Kasumi-1 (cell line): ENCODE data around the gene SNCB.
"Not testable (repeated sequence)": the region's sequence is repeated elsewhere in the genome, so short reads cannot be mapped to it uniquely, and the experiment has no call there.

Experiments
- DNase-seq, 2 experiments: peaks; one replicate each; lab custom pipeline; 2025; lab: John Stamatoyannopoulos, UW

The SNCB gene

DNA sequence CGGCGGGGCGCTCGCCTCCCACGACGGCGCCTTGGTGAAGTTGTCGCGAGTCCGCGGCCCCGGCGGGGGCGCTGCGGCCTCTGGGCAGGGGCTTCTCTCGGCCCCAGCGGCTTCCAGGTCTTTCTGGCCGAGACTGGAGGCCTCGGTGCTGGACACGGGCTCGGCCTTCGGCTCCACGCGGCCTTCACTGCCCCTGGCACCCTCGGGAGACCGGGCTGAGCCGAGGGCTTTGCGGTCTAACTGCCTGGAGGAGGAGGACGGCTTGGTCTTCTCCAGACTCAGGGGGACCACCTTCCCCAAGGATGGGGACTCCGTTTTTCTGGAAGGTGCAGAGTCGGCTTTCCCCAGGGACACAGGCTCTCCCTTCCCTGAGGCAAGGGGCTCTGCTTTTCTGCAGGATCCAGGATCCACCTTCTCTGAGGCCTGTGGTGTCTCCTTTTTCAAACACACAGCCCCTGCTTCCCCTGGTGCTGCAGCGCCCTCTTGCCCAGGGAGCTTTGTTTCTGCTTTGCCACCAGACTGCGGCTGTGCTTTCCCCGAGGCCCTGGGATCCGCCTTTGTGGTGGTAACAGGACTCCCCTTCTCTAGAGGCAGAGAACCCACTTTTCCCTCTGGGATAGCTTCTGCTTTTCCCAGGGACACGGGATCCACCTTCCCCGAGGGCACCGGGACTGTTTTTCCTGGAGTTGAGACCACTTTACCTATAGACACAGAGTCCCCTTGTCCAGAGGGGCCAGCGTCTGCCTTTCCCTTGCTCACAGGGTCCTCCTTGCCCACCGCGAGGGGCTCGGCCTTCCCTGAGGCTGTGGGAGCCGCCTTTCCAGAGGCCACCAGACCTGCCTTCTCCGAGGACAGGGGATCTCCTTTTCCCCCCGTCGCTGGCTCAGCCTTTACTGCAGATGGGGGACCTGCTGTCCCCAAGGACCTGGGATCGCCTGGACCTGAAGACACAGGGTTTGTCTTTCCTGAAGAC is 32.6 kb downstream of the SNCB start:
- peak in 1 of 2 experiments; percentile 22 for DNase-seq

GRCh38 chr5:176596689-176597416 is 33.5 kb downstream of the SNCB start:
- peak; percentile 37 to 42 for DNase-seq

- no peak for DNase-seq
Measured at GRCh38 chr5:176596069-176596644, 34.2 kb downstream of the SNCB start.

GRCh38 chr5:176595386-176595943 is 34.9 kb downstream of the SNCB start:
- no peak for DNase-seq

GRCh38 chr5:176594554-176594953 is 35.8 kb downstream of the SNCB start:
- no peak for DNase-seq

DNA sequence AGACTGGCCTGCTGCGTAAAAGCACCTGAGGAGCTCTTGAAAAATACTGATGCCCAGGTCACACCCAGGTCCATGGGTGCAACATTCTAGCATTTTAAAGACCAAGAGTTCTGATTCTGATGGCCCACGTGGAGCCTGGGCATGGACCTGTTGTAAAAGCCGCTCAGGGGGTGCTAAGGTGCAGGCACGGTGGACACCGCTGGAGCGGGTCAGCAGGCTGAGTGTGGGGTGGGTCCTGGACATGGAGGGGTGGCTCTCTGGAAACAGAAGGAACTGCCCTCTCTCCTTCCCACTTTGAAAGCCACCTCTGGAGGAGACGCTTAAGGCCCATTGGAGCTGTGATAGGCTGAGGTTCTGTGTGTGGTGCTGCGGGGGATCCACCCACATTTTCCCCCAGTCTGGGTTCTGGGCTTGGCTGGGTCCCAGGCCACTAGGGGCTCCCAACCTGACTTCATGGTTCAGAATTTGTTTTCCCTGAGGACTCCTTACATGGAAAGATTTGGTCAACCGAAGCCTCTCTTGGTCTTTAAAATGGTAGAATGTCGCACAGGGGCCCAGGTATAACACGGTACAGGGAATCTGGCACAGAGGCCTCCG is 37.0 kb downstream of the SNCB start:
- no peak for DNase-seq

DNA sequence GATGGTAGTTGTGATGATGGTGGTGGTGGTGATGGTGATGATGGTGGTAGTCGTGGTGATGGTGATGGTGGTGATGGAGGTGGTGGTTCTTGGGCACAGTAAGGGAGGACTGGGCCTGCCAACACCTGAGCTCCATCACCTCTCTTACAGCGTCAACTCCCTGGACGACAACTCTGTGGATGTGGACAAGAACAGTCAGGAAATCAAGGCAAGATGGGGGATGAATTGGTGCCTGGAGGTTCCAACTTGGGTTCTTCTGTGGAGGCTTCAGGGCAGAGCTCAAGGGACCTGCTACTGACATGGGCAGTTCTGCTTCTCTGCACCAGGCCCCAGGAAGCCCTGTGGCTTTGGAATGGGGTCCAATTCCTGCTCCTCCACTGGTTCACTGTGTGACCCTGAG is 37.8 kb downstream of the SNCB start:
- DNase-seq: no peak

- not testable (repeated sequence) for DNase-seq
Measured at GRCh38 chr5:176591667-176592066, 38.7 kb downstream of the SNCB start.

DNA sequence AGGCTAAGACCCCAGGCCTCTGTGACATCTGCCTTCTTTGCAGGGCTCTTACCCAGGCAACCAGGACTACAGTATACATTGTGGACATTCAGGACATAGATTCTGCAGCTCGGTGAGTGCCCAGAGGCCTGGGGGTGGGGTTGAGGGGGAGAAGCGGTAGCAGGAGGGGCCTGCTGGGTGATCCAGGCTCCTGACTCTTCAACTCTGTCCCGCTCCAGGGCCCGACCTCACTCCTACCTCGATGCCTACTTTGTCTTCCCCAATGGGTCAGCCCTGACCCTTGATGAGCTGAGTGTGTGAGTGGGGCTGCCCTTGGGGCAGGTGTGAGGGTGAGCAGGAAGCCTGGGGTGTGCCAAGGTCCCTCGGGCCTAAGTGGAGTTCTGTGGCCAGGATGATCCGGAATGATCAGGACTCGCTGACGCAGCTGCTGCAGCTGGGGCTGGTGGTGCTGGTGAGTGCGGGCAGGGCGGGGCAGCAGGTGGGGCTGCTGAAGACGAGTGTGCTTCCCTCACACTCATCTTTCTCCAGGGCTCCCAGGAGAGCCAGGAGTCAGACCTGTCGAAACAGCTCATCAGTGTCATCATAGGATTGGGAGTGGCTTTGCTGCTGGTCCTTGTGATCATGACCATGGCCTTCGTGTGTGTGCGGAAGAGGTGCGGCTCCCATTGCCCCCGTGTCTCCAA is 40.2 kb downstream of the SNCB start:
- DNase-seq: no peak

DNA sequence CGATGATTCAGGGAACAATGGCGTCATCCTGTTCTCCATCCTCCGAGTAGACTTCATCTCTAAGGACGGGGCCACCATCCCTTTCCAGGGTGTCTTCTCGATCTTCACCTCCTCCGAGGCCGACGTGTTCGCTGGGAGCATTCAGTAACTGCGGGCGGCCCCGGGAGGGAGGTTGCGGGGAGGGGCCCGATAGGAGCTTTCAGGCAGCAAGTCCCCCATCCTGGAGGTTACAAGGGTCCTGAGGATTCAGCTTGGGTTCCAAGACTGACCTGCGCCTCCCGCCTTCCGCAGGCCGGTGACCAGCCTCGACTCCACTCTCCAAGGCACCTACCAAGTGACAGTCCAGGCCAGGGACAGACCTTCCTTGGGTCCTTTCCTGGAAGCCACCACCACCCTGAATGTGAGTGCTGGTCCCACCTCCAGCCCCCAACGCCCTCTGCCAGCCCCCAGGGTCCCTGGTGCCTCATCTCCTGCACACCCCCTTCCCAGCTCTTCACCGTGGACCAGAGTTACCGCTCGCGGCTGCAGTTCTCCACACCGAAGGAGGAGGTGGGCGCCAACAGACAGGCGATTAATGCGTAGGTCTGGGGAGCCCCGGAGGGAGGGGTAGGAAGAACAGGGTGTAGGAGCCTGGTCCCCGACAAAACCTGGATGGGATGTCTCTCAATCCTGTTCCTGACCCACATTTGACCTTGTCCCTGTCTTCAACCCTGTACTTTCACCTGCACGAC is 41.1 kb downstream of the SNCB start:
- DNase-seq: no peak

- DNase-seq: no peak
Measured at GRCh38 chr5:176588297-176588696, 42.0 kb downstream of the SNCB start.

GRCh38 chr5:176587398-176587797 is 42.9 kb downstream of the SNCB start:
- DNase-seq: no peak

GRCh38 chr5:176583076-176583475 is 47.3 kb downstream of the SNCB start:
- DNase-seq: no peak

DNA sequence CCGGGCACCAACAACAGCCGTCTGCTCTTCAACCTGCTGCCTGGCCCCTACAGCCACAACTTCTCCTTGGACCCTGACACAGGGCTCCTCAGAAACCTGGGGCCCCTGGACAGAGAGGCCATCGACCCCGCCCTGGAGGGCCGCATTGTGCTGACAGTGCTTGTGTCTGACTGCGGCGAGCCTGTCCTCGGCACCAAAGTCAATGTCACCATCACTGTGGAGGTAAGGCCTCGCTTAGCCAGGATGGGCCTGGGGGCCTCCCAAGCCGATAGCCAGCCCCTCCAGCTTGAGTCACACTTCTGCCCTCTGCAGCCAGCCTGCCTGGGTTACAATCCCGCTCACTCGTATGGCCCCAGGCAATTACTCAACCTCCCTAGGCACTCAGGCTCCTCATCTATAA is 49.0 kb downstream of the SNCB start:
- no peak for DNase-seq

DNA sequence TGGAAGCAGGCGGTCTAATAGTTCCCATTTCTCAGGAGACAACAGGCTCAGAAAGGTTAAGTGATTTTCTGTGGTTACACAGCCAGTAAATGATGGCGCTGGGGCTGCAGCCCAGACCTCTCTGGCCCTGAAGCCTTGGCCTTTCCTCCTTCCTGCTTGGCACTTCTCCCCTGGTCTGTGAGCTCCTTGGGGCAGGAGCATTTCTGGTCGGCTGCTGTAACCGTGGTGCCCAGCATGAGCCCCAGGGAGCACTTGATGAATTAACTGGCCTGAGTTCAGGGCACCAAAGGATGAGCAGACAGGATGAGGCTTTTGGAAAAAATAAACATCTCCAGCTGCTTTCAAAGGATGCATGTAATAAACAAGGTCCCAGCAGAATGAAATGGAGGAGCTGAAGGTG is 51.0 kb downstream of the SNCB start:
- DNase-seq: no peak

- DNase-seq: peak; percentile 7 to 11
Measured at GRCh38 chr5:176578391-176578808, 51.9 kb downstream of the SNCB start.

DNA sequence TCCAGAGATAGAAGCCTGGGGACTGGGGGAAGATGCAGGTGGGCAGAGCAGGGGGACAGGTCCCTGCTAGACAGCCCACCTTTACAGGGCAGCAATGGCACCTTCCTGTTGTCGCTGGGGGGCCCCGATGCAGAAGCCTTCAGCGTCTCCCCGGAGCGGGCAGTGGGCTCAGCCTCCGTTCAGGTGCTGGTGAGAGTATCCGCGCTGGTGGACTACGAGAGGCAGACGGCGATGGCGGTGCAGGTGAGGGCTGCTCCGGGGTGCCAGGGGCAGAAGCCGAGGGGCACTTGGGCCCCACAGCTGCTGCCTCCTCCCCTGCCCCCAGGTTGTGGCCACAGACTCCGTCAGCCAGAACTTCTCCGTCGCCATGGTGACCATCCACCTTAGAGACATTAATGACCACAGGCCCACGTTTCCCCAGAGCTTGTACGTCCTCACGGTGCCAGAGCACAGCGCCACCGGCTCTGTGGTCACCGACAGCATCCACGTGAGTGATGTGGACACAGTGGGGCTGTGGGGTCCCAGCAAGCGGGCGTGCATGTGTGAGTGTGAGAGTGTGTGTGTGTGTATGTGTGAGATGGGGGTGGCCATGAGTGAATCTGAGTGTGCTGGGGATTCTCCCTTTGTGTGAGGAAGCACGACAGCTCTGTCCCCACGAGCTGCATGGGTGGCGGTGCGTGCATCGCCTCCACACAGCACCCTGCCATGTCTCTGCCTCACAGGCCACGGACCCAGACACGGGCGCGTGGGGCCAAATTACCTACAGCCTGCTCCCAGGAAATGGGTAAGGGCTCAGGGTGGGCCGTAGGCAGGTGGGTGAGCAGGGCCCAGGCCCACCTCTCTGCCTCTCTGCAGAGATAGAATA is 52.8 kb downstream of the SNCB start:
- DNase-seq: no peak

DNA sequence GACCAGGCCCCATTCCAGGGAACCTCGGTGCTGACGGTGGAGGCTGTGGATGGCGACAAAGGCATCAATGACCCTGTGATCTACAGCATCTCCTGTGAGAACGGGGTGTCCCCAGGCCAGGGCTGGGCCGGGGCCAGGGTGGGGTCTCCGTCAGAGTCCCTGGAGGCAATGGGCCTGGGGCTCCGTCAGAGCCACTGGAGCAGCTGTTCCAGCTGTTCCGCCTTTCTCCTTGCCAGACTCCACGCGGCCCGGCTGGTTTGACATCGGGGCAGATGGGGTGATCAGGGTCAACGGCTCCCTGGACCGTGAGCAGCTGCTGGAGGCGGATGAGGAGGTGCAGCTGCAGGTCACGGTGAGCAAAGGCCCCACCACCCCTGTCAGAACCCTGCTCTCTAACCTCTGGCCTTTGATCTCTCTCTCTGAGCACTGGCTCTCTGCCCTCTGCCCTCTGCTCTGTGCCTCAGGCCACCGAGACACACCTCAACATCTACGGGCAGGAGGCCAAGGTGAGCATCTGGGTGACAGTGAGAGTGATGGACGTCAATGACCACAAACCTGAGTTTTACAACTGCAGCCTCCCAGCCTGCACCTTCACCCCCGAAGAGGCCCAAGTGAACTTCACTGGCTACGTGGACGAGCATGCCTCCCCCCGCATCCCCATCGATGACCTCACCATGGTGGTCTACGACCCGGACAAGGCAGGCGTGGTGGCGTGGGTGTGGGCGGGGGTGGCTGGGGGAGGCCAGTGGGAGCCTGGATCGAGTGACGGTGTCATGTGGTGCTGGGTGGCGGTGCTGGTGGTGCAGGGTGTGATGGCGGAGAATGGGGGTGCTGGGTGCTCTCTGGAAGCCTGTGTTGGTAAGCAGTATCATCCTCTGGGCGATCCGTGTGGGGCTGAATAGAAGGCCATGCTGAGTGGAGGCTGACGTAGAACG is 54.6 kb downstream of the SNCB start:
- DNase-seq: no peak

- no peak for DNase-seq
Measured at GRCh38 chr5:176575066-176575465, 55.3 kb downstream of the SNCB start.
